ENCODE data around the gene SMIM7.

- TF ChIP-seq, protein P1, sequence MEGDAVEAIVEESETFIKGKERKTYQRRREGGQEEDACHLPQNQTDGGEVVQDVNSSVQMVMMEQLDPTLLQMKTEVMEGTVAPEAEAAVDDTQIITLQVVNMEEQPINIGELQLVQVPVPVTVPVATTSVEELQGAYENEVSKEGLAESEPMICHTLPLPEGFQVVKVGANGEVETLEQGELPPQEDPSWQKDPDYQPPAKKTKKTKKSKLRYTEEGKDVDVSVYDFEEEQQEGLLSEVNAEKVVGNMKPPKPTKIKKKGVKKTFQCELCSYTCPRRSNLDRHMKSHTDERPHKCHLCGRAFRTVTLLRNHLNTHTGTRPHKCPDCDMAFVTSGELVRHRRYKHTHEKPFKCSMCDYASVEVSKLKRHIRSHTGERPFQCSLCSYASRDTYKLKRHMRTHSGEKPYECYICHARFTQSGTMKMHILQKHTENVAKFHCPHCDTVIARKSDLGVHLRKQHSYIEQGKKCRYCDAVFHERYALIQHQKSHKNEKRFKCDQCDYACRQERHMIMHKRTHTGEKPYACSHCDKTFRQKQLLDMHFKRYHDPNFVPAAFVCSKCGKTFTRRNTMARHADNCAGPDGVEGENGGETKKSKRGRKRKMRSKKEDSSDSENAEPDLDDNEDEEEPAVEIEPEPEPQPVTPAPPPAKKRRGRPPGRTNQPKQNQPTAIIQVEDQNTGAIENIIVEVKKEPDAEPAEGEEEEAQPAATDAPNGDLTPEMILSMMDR (IDR thresholded peaks at IDR 0.05 in 4 of 5, conservative IDR thresholded peaks at IDR 0.05 in 1 of 5): no peak
- no peak for TF ChIP-seq POLR2A (IDR thresholded peaks at IDR 0.05)
Observed at GRCh38 chr19:16613841-16614240, 46.1 kb downstream of the SMIM7 start.
